SKM-1 treated with dmso at 0.1 percent for 144 hours (cell line): ENCODE results near the gene ATP10A.
A peak's percentile ranks its signal among the peaks of the same experiment; 100 is the strongest.

Source experiments
- DNase-seq: peaks from one replicate; lab custom pipeline; 2025; ENCODE audit not compliant: unreplicated experiment; lab: John Stamatoyannopoulos, UW

The ATP10A gene

DNA sequence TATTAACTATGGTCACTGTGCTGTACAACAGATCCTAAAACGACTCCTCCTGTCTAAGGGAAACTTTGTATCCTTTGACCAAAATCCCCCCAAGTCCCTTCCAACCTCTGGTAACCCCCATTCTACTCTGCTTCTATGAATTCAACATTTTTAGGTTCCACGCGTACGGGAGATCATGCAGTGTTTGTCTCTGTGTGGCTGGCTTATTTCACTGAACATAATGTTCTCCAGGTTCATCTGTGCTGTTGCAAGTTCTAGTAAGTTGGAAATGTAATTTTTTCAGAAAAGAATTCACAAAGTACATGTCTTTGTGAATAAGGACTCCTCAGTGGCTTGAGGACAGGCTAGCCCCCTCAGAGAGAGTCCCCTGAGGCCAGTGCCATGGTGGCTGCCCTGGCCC is 66.1 kb downstream of the ATP10A start:
- no peak for DNase-seq

- DNase-seq, result no peak
Measured at GRCh38 chr15:25796395-25796794, 66.7 kb downstream of the ATP10A start.

DNA sequence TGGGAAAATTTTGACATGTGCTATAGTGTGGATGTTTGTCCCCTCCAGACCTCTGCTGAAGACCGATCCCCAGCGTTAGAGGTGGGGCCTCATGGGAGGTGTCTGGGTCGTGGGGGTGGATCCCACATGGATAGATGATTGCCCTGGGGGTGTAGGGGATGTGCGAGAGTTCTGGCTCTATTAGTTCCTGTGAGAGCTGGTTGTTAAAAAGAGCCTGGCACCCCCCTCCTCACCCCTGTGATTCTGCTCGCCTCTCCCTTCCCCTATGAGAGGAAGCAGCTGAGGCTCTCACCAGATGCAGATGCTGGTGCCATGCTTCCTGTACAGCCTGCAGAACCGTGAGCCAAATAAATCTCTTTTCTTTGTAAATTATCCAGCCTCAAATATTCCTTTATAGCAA is 67.4 kb downstream of the ATP10A start:
- no peak for DNase-seq

- no peak for DNase-seq
Measured at GRCh38 chr15:25795061-25795460, 68.1 kb downstream of the ATP10A start.

- peak; percentile 99 for DNase-seq
Measured at GRCh38 chr15:25793354-25794050, 69.6 kb downstream of the ATP10A start.

DNA sequence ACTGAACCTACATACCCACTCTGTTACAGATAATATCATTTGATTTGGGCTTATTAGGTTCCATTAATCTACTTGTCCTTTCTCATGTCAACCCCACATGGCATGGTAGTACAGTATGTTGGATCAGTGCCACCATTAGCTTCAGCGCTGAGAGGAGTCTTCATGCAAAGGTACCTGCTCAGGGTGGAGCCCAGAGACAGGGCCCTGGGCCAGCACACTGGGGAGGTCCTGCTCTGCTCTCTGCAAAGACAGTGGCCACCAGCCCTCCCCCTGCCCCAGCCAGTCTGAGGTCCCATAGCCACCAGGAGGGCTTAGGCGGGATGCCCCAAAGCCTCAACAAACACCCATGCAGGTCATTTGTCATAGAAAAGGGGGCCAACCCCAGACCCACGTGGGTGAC is 71.0 kb downstream of the ATP10A start:
- DNase-seq, result no peak

DNA sequence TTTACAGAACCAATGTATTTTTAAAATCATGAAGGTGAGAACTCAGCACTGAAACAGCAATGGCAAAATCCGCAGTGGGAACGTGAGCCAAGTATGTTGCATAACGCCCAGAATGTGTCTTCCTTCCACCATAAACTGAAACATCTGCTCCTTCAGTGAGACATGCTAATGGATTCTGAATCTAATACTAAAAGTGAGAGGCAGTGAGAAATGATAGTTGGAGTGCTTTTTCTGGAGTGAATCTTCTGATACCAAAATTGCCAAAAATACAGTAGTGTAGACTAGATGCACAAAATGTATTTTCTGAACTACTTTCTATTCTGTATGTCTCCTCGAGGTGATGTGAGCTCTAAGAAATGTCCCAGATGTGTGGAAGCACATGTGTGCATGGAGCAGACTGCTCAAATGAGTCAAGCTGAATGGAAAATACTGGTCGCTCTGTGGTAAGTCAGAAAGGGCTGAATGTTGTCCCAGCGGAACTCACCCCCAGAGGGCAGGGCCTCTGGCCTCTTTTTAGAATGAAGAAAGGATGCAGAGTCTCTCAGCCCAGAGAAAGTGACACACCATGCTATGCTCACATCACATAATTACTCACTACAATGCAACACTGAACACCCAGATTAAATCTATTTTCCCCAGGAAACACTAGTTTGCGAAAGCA is 73.0 kb downstream of the ATP10A start:
- DNase-seq, result peak; percentile 65

DNA sequence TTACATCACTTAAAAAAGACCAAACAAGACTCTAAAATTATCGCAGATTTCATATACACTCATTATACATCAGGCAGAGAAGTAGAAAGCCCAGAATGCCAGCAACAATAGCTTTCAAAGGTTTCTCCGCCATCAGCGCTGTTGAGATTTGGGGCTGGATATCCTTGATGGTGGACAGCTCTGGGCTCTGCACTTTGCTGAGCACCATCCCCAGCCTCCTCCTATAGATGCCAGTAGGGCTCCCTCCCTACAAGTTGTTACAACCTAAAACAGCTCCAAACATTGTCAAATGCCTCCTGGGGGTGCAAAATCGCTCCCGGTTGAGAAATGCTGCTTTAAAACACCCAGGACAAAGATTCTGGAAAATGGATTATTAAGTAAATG is 73.5 kb downstream of the ATP10A start:
- DNase-seq, result no peak

- no peak for DNase-seq
Measured at GRCh38 chr15:25789211-25789610, 73.9 kb downstream of the ATP10A start.

DNA sequence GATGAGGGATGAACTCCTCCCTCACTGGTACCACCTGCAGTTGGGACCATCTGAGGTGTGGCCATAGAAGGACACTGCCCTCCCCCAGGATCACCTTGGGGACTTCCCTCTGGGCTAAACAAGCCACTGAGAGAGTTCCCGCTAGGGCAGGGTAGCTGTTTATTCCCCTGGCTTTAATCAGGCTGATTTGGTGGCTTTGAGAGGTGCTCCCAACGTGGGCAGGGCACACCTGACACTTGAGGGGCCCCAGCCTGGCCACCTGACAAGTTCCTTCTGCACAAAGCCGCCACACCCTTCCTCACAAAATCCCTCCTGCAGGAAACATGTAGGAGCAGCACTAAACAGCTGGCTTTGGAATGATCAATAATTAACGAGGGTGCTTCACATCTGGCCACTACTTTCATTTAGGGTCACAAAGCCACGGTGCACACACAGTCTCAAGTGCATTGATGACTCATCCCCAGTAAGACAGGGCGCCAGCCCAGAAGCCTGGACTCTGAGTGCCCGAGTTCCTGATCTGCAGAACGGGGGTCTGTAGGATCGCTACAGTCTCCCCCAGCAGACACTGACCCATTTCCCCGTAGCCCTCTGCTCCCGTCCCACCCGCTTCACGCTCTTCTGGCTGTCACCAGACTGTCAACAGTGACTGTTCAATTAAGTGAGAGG is 75.1 kb downstream of the ATP10A start:
- DNase-seq, result no peak

- no peak for DNase-seq
Measured at GRCh38 chr15:25787381-25787780, 75.7 kb downstream of the ATP10A start.

DNA sequence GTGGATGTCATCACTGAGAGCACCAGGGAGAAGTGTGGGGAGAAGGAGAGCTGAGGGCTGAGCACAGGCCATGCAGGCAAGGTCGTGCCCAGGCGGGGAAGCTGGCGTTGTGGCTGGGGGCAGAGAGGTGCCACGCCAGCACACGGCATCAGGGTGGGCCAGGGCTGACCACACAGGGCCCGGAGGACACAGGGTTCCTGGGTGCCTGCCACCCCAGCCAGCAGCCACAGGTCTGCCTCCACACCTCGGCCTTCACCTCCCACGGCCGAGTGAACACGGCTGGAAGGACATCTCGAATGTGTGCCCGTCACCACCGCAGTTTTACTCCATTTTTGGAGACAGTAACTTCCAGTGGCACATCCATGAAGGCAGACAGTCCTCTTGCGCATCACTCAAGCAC is 77.1 kb downstream of the ATP10A start:
- no peak for DNase-seq

DNA sequence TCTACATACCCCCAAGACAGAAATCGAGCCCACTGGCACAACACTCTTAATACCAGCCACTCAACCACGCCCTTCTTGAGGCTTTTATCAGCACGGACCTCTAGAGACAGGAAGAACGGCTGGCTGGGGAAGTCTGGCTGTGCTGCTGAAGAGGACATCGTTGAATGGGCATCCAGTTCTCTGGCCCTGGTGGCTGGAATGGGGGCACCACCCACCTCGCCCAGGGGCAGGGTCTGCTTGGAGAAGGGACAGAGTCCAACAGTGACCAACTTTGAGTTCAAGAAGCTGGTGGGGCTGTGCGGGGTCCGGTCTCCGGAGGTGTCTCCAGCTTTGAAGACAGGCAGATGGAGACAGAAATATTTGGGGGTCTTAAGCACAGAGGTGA is 77.5 kb downstream of the ATP10A start:
- DNase-seq, result no peak

GRCh38 chr15:25784876-25785640 is 78.1 kb downstream of the ATP10A start:
- no peak for DNase-seq

- peak; percentile 10 for DNase-seq
Measured at GRCh38 chr15:25783607-25784540, 79.3 kb downstream of the ATP10A start.

- no peak for DNase-seq
Measured at GRCh38 chr15:25783134-25783533, 80.0 kb downstream of the ATP10A start.

- DNase-seq, result no peak
Measured at GRCh38 chr15:25780479-25781255, 82.5 kb downstream of the ATP10A start.

DNA sequence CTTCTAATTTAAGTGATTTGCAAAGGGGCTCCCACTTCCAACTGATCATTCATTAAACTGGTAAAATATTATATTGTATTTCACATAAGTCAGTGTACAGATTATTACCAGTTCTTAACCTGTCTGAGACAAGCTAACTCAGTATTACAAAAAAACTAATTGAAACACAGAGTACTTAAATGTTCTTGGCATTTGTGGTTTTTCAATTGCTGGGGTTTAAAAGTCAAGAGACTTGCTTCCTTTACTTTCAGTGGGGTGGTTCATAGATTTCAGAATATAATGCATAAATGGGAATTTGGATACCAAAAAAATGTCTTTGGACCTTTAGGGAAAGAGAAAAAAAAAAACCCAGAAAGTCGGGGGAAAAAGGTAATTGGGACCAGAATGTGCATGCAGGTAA is 85.0 kb downstream of the ATP10A start:
- peak; percentile 22 for DNase-seq

DNA sequence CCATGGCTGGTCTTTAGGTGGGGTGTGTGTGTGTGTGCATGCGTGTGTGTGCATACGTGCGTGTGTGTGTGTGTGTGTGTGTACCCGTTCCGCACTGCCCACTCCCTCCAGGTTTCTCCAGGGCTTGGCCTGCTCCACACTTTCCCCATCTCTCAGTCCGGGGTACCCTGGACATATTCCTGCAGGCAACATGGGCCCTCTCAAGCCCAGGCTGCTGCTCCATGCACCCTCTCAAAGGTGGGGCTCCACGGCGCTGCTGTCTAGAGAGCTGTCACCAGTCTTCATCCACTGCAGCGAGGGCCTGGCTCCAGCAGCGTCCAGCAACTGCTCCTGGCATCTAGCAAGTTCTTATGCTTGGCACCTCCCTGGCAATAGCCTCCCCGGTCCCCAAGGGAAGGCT is 86.1 kb downstream of the ATP10A start:
- DNase-seq, result no peak
